Liver (tissue), 3 donors: ENCODE results near the gene FBP1.

ENCODE experiments used
- ATF3 ChIP-seq: IDR thresholded peaks from 2 replicates; pipeline ENCODE4 v1.6.1; 2016; ENCODE audit warnings: antibody characterized with exemption
- CTCF ChIP-seq: fragments of 150-350 bp; IDR thresholded peaks from 2 replicates; pipeline ENCODE4 v1.5.1; 2017; ENCODE audit warnings: improper control_type of control experiment, low read depth, low read length; ENCODE audit not compliant: missing input control
- EGR1 ChIP-seq, 2 donors: IDR thresholded peaks; 2 replicates each; pipeline ENCODE4 v1.6.1; 2016 to 2018; ENCODE audit warnings: antibody characterized with exemption in 2 of 2, low read depth in 2 of 2
- HNF4G ChIP-seq: IDR thresholded peaks from 2 replicates; pipeline ENCODE4 v1.6.1; 2016; ENCODE audit warnings: antibody characterized with exemption
- JUND ChIP-seq, 2 donors: IDR thresholded peaks; 2 replicates each; pipeline ENCODE4 v1.6.1; 2016; ENCODE audit warnings: antibody characterized with exemption in 2 of 2
- RAD21 ChIP-seq, 2 donors: IDR thresholded peaks; 2 replicates each; pipeline ENCODE4 v1.6.1; 2016; ENCODE audit warnings: antibody characterized with exemption in 2 of 2, mild to moderate bottlenecking in 2 of 2
- REST ChIP-seq: IDR thresholded peaks from 2 replicates; pipeline ENCODE4 v1.6.1; 2016; ENCODE audit warnings: antibody characterized with exemption, mild to moderate bottlenecking
- SP1 ChIP-seq: IDR thresholded peaks from 2 replicates; pipeline ENCODE4 v1.6.1; 2018; ENCODE audit warnings: antibody characterized with exemption, mild to moderate bottlenecking
- TAF1 ChIP-seq: conservative IDR thresholded peaks from 2 replicates; pipeline ENCODE4 v1.6.1; 2016; ENCODE audit warnings: antibody characterized with exemption, mild to moderate bottlenecking
- YY1 ChIP-seq: IDR thresholded peaks from 2 replicates; pipeline ENCODE4 v1.6.1; 2016; ENCODE audit warnings: antibody characterized with exemption, mild to moderate bottlenecking
- donor health status: healthy.
- donor health status: healthy.

GRCh38 chr9:94602666-94603065, 36.7 kb downstream of the FBP1 start:
- no peak for TF ChIP-seq CTCF
- no peak for TF ChIP-seq RAD21 (IDR thresholded peaks at IDR 0.05)
- TF ChIP-seq REST: no peak
- no peak for TF ChIP-seq HNF4G
- no peak for TF ChIP-seq SP1
- TF ChIP-seq EGR1 (IDR thresholded peaks at IDR 0.05; ENCODE audit: low read depth in 2 of 2): no peak
- TF ChIP-seq JUND (IDR thresholded peaks at IDR 0.05): no peak
- TF ChIP-seq TAF1: no peak
- no peak for TF ChIP-seq YY1
- TF ChIP-seq ATF3: no peak
